HG02981 (cell line): ENCODE results near the gene CCDC191.

Experiments
- ATAC-seq: cut with Tn5 transposase; IDR thresholded peaks from one replicate; pipeline ENCODE4 v1.9.1; 2021; ENCODE audit warnings: mild to moderate bottlenecking, moderate library complexity; ENCODE audit not compliant: unreplicated experiment

CCDC191 gene

GRCh38 chr3:114060906-114061655 lies 4.8 kb upstream of the CCDC191 start:
- no peak for ATAC-seq

GRCh38 chr3:114058646-114059045 lies 2.3 kb upstream of the CCDC191 start:
- ATAC-seq, result no peak

- ATAC-seq, result peak; percentile 4
These were observed 653 bp upstream of the CCDC191 start for GRCh38 chr3:114057011-114057347.

GRCh38 chr3:114052216-114052615 lies 4.1 kb downstream of the CCDC191 start:
- no peak for ATAC-seq

GRCh38 chr3:114043205-114043604 lies 13.1 kb downstream of the CCDC191 start:
- ATAC-seq, result no peak

GRCh38 chr3:114035896-114036295 lies 20.4 kb downstream of the CCDC191 start:
- ATAC-seq, result no peak

- no peak for ATAC-seq
These were observed 21.4 kb downstream of the CCDC191 start for GRCh38 chr3:114034787-114035545.

- no peak for ATAC-seq
These were observed 22.1 kb downstream of the CCDC191 start for GRCh38 chr3:114034211-114034610.

GRCh38 chr3:114033721-114034120 lies 22.6 kb downstream of the CCDC191 start:
- ATAC-seq, result no peak

- no peak for ATAC-seq
These were observed 30.0 kb downstream of the CCDC191 start for GRCh38 chr3:114026331-114026730.

- ATAC-seq, result no peak
These were observed 30.9 kb downstream of the CCDC191 start for GRCh38 chr3:114025451-114025850.

GRCh38 chr3:114022145-114022802 lies 34.1 kb downstream of the CCDC191 start:
- no peak for ATAC-seq

GRCh38 chr3:114020907-114021306 lies 35.4 kb downstream of the CCDC191 start:
- ATAC-seq, result no peak

- no peak for ATAC-seq
These were observed 36.8 kb downstream of the CCDC191 start for GRCh38 chr3:114019486-114019885.

GRCh38 chr3:114014211-114014610 lies 42.1 kb downstream of the CCDC191 start:
- ATAC-seq, result no peak

GRCh38 chr3:114011059-114011797 lies 45.1 kb downstream of the CCDC191 start:
- peak; percentile 85 for ATAC-seq

- peak; percentile 97 for ATAC-seq
These were observed 50.8 kb downstream of the CCDC191 start for GRCh38 chr3:114005481-114005880.

- ATAC-seq, result peak; percentile 87
These were observed 70.8 kb downstream of the CCDC191 start for GRCh38 chr3:113985541-113985940.

- ATAC-seq, result no peak
These were observed 72.8 kb downstream of the CCDC191 start for GRCh38 chr3:113983544-113983943.

- no peak for ATAC-seq
These were observed 74.5 kb downstream of the CCDC191 start for GRCh38 chr3:113981803-113982202.

GRCh38 chr3:113979916-113980315 lies 76.4 kb downstream of the CCDC191 start:
- ATAC-seq, result no peak
